WTC11 (cell line): Measurements from ENCODE around the gene CGB5. TPM values are rescaled to one million over a fixed set of nuclear protein-coding genes. Genes with fewer than 3 reads are reported as not detected.
"Not testable (repeated sequence)": the region's sequence is repeated elsewhere in the genome, so short reads cannot be mapped to it uniquely, and the experiment has no call there.

ENCODE experiments used
- ATAC-seq: fragments of 200-7000 bp; cut with Tn5 transposase; 2 replicates; pipeline ENCODE4 v1.10.0; 2021; ENCODE audit warnings: mild to moderate bottlenecking, moderate library complexity
- CTCF ChIA-PET: fragments of 300-600 bp; sonication (Branson Sonifier 250); formaldehyde crosslinking; loops from one replicate; lab custom pipeline; 2021; ENCODE audit warnings: antibody characterized with exemption; lab: Charles Lee
- POLR2A ChIA-PET: fragments of 350-600 bp; sonication (Branson Sonifier 250); formaldehyde crosslinking; loops from one replicate; lab custom pipeline; 2021; ENCODE audit warnings: antibody characterized with exemption; lab: Charles Lee
- DNase-seq: peaks from one replicate; pipeline ENCODE4 v3.0.0; 2021; ENCODE audit warnings: low spot score
- H3K27ac Mint-ChIP-seq: 2 replicates; pipeline ENCODE4 v1.8.0; 2021; ENCODE audit warnings: mixed read lengths
- H3K27me3 Mint-ChIP-seq: 2 replicates; pipeline ENCODE4 v1.8.0; 2021; ENCODE audit warnings: low read depth, mild to moderate bottlenecking, moderate library complexity, mixed read lengths
- H3K36me3 Mint-ChIP-seq: 2 replicates; pipeline ENCODE4 v1.8.0; 2021; ENCODE audit warnings: mixed read lengths
- H3K4me1 Mint-ChIP-seq: 2 replicates; pipeline ENCODE4 v1.8.0; 2022; ENCODE audit warnings: mixed read lengths
- H3K4me3 Mint-ChIP-seq: 2 replicates; pipeline ENCODE4 v1.8.0; 2021; ENCODE audit warnings: mild to moderate bottlenecking, moderate library complexity, mixed read lengths
- H3K9me3 Mint-ChIP-seq: 2 replicates; pipeline ENCODE4 v1.8.0; 2021; ENCODE audit warnings: mixed read lengths
- CREM ChIP-seq: sonication (generic); formaldehyde crosslinking; IDR thresholded peaks from 2 replicates; pipeline ENCODE4 v1.8.1; 2022; ENCODE audit warnings: mild to moderate bottlenecking, missing genetic modification reagents, moderate library complexity
- E2F5 ChIP-seq: sonication (generic); formaldehyde crosslinking; IDR thresholded peaks from 2 replicates; pipeline ENCODE4 v1.8.1; 2022; ENCODE audit warnings: mild to moderate bottlenecking, moderate library complexity, missing genetic modification reagents
- ELF4 ChIP-seq: sonication (generic); formaldehyde crosslinking; IDR thresholded peaks from 2 replicates; pipeline ENCODE4 v1.8.1; 2022; ENCODE audit warnings: low read depth, mild to moderate bottlenecking, moderate library complexity, missing genetic modification reagents
- FOXK1 ChIP-seq: sonication (generic); formaldehyde crosslinking; IDR thresholded peaks from 2 replicates; pipeline ENCODE4 v1.8.0; 2022; ENCODE audit warnings: mild to moderate bottlenecking, moderate library complexity, missing genetic modification reagents
- FOXP1 ChIP-seq: sonication (generic); formaldehyde crosslinking; IDR thresholded peaks from 2 replicates; pipeline ENCODE4 v1.8.0; 2022; ENCODE audit warnings: missing genetic modification reagents, mild to moderate bottlenecking, moderate library complexity, borderline replicate concordance
- GTF2I ChIP-seq: fragments of 250-450 bp; sonication (Bioruptor Pico); conservative IDR thresholded peaks from 2 replicates; pipeline ENCODE4 v1.4.0; 2021; ENCODE audit warnings: mild to moderate bottlenecking
- MLX ChIP-seq: sonication (generic); formaldehyde crosslinking; IDR thresholded peaks from 2 replicates; pipeline ENCODE4 v1.8.1; 2023; ENCODE audit warnings: mild to moderate bottlenecking, missing genetic modification reagents, moderate library complexity
- MYBL2 ChIP-seq: sonication (generic); formaldehyde crosslinking; IDR thresholded peaks from 2 replicates; pipeline ENCODE4 v1.8.1; 2023; ENCODE audit warnings: mild to moderate bottlenecking, moderate library complexity, missing genetic modification reagents
- PREB ChIP-seq: sonication (generic); formaldehyde crosslinking; IDR thresholded peaks from 2 replicates; pipeline ENCODE4 v1.8.1; 2022; ENCODE audit warnings: mild to moderate bottlenecking, missing genetic modification reagents, moderate library complexity, borderline replicate concordance
- SMAD4 ChIP-seq: sonication (generic); formaldehyde crosslinking; IDR thresholded peaks from 2 replicates; pipeline ENCODE4 v1.8.0; 2022; ENCODE audit warnings: mild to moderate bottlenecking, missing genetic modification reagents
- SP1 ChIP-seq: sonication (generic); formaldehyde crosslinking; conservative IDR thresholded peaks from 2 replicates; pipeline ENCODE4 v1.8.1; 2022; ENCODE audit warnings: missing genetic modification reagents
- TEAD1 ChIP-seq: sonication (generic); formaldehyde crosslinking; IDR thresholded peaks from 2 replicates; pipeline ENCODE4 v1.8.0; 2022; ENCODE audit warnings: mild to moderate bottlenecking, missing genetic modification reagents
- TEAD4 ChIP-seq: sonication (generic); formaldehyde crosslinking; IDR thresholded peaks from 2 replicates; pipeline ENCODE4 v1.8.0; 2022; ENCODE audit warnings: mild to moderate bottlenecking, missing genetic modification reagents
- USF1 ChIP-seq: sonication (generic); formaldehyde crosslinking; IDR thresholded peaks from 2 replicates; pipeline ENCODE4 v1.8.0; 2022; ENCODE audit warnings: mild to moderate bottlenecking, missing genetic modification reagents
- ZMAT4 ChIP-seq: fragments of 250-450 bp; sonication (Bioruptor Pico); IDR thresholded peaks from 2 replicates; pipeline ENCODE4 v1.9.0; 2021; ENCODE audit warnings: mild to moderate bottlenecking
- ZNF121 ChIP-seq: sonication (generic); formaldehyde crosslinking; IDR thresholded peaks from 2 replicates; pipeline ENCODE4 v1.8.0; 2023; ENCODE audit warnings: missing genetic modification reagents
- ZNF232 ChIP-seq: sonication (generic); formaldehyde crosslinking; IDR thresholded peaks from 2 replicates; pipeline ENCODE4 v1.8.0; 2022; ENCODE audit warnings: mild to moderate bottlenecking, missing genetic modification reagents
- ZNF317 ChIP-seq: sonication (generic); formaldehyde crosslinking; IDR thresholded peaks from 2 replicates; pipeline ENCODE4 v1.8.1; 2023; ENCODE audit warnings: low read depth, mild to moderate bottlenecking, moderate library complexity, missing genetic modification reagents, borderline replicate concordance
- ZNF416 ChIP-seq: fragments of 250-450 bp; sonication (Bioruptor Pico); IDR thresholded peaks from 2 replicates; pipeline ENCODE4 v1.9.0; 2021; ENCODE audit warnings: mild to moderate bottlenecking, inconsistent platforms
- ZNF423 ChIP-seq: fragments of 250-450 bp; sonication (Bioruptor Pico); IDR thresholded peaks from 2 replicates; pipeline ENCODE4 v2.1.2; 2022; ENCODE audit warnings: mild to moderate bottlenecking, moderate library complexity
- ZNF512 ChIP-seq: sonication (generic); formaldehyde crosslinking; IDR thresholded peaks from 2 replicates; pipeline ENCODE4 v1.8.1; 2022; ENCODE audit warnings: missing genetic modification reagents, borderline replicate concordance
- ZNF671 ChIP-seq: fragments of 250-450 bp; sonication (Bioruptor Pico); IDR thresholded peaks from 2 replicates; pipeline ENCODE4 v1.8.0; 2021; ENCODE audit warnings: mild to moderate bottlenecking
- total RNA-seq: library from RNA; stranded (reverse); gene quantifications from 3 replicates; pipeline ENCODE4 v1.2.3, GENCODE V29; 2021

Gene CGB5
- total RNA-seq, 1 experiment from 2014 or later = 0.35 TPM

GRCh38 chr19:49017666-49018351 is 25.8 kb upstream of the CGB5 start (continued):
- TF ChIP-seq ZNF512 (no peak), PREB (CRISPR knock-in tag) (no peak), TEAD4 (CRISPR knock-in tag) (no peak), ZNF232 (CRISPR knock-in tag) (no peak), ZNF121 (CRISPR knock-in tag) (no peak), ELF4 (CRISPR knock-in tag) (no peak), CREM (CRISPR knock-in tag) (no peak), SP1 (CRISPR knock-in tag) (peak; percentile 70)

- peaks cover 20% of the 10 kb centered on the region for H3K36me3 Mint-ChIP-seq
- ChIA-PET CTCF (interaction anchor here (0.6 to 6.5 kb wide), 31 partner anchors 9 to 849 kb away, joined by 3 to 78 read pairs (median 6); partner anchors contain the start of genes CGB2, CGB7, GYS1 and LIN7B), POLR2A (interaction anchor here (1.7 kb wide), 1 partner anchor 26 kb away, joined by 6 read pairs; the partner anchor contains the start of genes GYS1 and RUVBL2)
- DNase-seq, H3K9me3 Mint-ChIP-seq, H3K27ac Mint-ChIP-seq, ATAC-seq: not testable (repeated sequence)
- H3K4me3 Mint-ChIP-seq = peak overlapping the region; percentile 73
- peaks cover 45% of the 10 kb centered on the region for H3K27me3 Mint-ChIP-seq
- peaks cover 23% of the 10 kb centered on the region for H3K4me1 Mint-ChIP-seq
These were observed 25.0 kb upstream of the CGB5 start for GRCh38 chr19:49018388-49019241.

GRCh38 chr19:49019242-49019932 is 24.3 kb upstream of the CGB5 start:
- H3K4me1 Mint-ChIP-seq = peaks cover 23% of the 10 kb centered on the region
- ChIA-PET POLR2A (interaction anchor here (0.6 to 1.7 kb wide), 3 partner anchors 26 to 578 kb away, joined by 3 to 6 read pairs (median 6); partner anchors contain the start of genes GYS1 and RUVBL2), CTCF (interaction anchor here (0.6 to 6.5 kb wide), 29 partner anchors 9 to 850 kb away, joined by 3 to 78 read pairs (median 4); partner anchors contain the start of genes CGB2, CGB7, GYS1 and LIN7B)
- peak; percentile 91 for DNase-seq
- ATAC-seq = peak; percentile 66
- H3K4me3 Mint-ChIP-seq = peak overlapping the region; percentile 73
- peaks cover 45% of the 10 kb centered on the region for H3K27me3 Mint-ChIP-seq
- H3K27ac Mint-ChIP-seq = no peak overlapping the region; the same call in 1 of the 2 replicates
- H3K36me3 Mint-ChIP-seq = peaks cover 13% of the 10 kb centered on the region
- no peaks in the 10 kb centered on the region for H3K9me3 Mint-ChIP-seq
- no peak for TF ChIP-seq ZNF416 (CRISPR knock-in tag)
- 0 out of 2 replicates have a peak, but pooled peaks have one; percentile 18 for TF ChIP-seq SP1 (CRISPR knock-in tag)
- no peak for TF ChIP-seq ZNF121 (CRISPR knock-in tag)
- TF ChIP-seq ZNF671 (CRISPR knock-in tag) = no peak
- no peak for TF ChIP-seq E2F5
- no peak for TF ChIP-seq TEAD1 (CRISPR knock-in tag)
- TF ChIP-seq ZNF423 (CRISPR knock-in tag) = no peak; the same call in 1 of the 2 replicates
- no peak for TF ChIP-seq ZMAT4 (CRISPR knock-in tag)
- 0 out of 2 replicates have a peak, but pooled peaks have one; percentile 15 for TF ChIP-seq USF1 (CRISPR knock-in tag)
- no peak for TF ChIP-seq MYBL2
- TF ChIP-seq FOXK1 (CRISPR knock-in tag) = no peak
- no peak for TF ChIP-seq FOXP1
- TF ChIP-seq TEAD4 (CRISPR knock-in tag) = no peak
- TF ChIP-seq SMAD4 (CRISPR knock-in tag) = peak; percentile 59; the same call in 1 of the 2 replicates
- no peak for TF ChIP-seq PREB (CRISPR knock-in tag)
- TF ChIP-seq ZNF317 (CRISPR knock-in tag) = no peak
- no peak for TF ChIP-seq GTF2I
- no peak for TF ChIP-seq MLX (CRISPR knock-in tag)
